Thoracic aorta (tissue), 2 donors: ENCODE measurements around the gene MXD1. TPM values are rescaled to one million over a fixed set of nuclear protein-coding genes. Genes with fewer than 3 reads are reported as not detected.

Source experiments
- ATAC-seq: fragments of 150-250 bp; one replicate; pipeline ENCODE4 v1.8.0; 2017; ENCODE audit warnings: low read depth; ENCODE audit not compliant: insufficient number of reproducible peaks, low FRiP score
- DNase-seq: peaks from one replicate; pipeline ENCODE4 v3.0.0-alpha.2; 2020; ENCODE audit warnings: low spot score
- H3K27ac ChIP-seq, 2 donors: fragments of 200-600 bp; sonication (generic); 1 replicate in 1 of 2; 2 replicates in 1 of 2; pipeline ENCODE4 v1.5.1; 2016; ENCODE audit warnings: mild to moderate bottlenecking in 2 of 2, moderate library complexity in 2 of 2
- H3K27me3 ChIP-seq: fragments of 200-600 bp; sonication (generic); replicated peaks from 2 replicates; pipeline ENCODE4 v1.6.0; 2016; ENCODE audit warnings: mild to moderate bottlenecking; ENCODE audit not compliant: insufficient read depth
- H3K36me3 ChIP-seq: fragments of 200-600 bp; sonication (generic); one replicate; pipeline ENCODE4 v1.5.1; 2016
- H3K4me1 ChIP-seq, 2 donors: fragments of 200-600 bp; sonication (generic); 1 replicate in 1 of 2; 2 replicates in 1 of 2; pipeline versions ENCODE4 v1.5.1 to v1.6.0; 2016; ENCODE audit warnings: low read depth in 2 of 2, mild to moderate bottlenecking in 1 of 2; ENCODE audit not compliant: control insufficient read depth in 1 of 2
- H3K4me3 ChIP-seq: fragments of 200-600 bp; sonication (generic); 2 replicates; pipeline ENCODE4 v1.5.1; 2016; ENCODE audit warnings: mild to moderate bottlenecking
- H3K9me3 ChIP-seq: fragments of 200-600 bp; sonication (generic); 2 replicates; pipeline ENCODE4 v1.5.1; 2016
- total RNA-seq, 2 donors: library from RNA; depleted of rRNA; stranded (reverse); fragments of >200 nt; gene quantifications; one replicate each; pipeline versions ENCODE4 v1.1.0 to v1.2.3, GENCODE V29; 2016
- TF ChIP-seq, protein P1 (sequence below): fragments of 200-600 bp; sonication (generic); IDR thresholded peaks from one replicate; pipeline ENCODE4 v1.5.1; 2019; ENCODE audit warnings: antibody characterized with exemption

The MXD1 gene
- total RNA-seq, 2 donors from 2014 or later, result 13.8 to 28.4 TPM

DNA sequence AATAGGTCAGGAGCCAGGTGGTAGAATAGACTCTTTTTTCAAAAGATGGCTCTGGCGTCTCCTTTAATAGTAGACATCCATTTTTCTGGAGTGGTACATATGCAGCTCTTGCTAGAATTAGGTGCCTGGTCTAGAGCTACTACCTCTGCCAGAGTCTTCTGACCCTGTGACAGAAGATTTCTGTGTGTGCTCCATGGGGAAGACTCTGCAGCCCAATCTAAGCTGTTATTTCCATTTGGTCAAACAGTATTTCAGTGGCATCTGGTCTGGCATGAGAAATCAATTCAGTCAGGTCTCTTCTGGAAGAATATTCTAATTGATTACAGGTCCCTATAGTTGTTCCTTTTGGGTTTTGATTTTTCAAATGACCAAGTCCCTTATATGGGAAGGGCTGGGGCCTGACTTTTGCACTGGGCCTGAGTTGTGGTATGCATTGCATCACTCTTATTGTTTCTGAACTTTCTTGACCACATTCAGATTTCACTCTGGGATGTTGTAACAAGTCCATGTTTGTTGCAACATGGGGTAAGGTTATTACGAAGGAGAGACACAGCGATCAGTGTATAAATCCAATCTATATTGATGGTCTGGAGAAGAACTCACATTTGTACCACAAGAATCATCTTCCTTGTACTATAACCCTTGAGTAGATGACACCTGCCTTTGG, 12.1 kb downstream of the MXD1 start:
- DNase-seq, result no peak
- Histone ChIP-seq H3K4me3 (no peak overlapping the region), H3K9me3 (no peaks in the 10 kb centered on the region), H3K36me3 (peaks cover 14% of the 10 kb centered on the region), H3K4me1 (peaks cover 3 to 5% of the 10 kb centered on the region in 2 donors), H3K27me3 (no peaks in the 10 kb centered on the region), H3K27ac (no peak overlapping the region)
- TF ChIP-seq, protein P1, sequence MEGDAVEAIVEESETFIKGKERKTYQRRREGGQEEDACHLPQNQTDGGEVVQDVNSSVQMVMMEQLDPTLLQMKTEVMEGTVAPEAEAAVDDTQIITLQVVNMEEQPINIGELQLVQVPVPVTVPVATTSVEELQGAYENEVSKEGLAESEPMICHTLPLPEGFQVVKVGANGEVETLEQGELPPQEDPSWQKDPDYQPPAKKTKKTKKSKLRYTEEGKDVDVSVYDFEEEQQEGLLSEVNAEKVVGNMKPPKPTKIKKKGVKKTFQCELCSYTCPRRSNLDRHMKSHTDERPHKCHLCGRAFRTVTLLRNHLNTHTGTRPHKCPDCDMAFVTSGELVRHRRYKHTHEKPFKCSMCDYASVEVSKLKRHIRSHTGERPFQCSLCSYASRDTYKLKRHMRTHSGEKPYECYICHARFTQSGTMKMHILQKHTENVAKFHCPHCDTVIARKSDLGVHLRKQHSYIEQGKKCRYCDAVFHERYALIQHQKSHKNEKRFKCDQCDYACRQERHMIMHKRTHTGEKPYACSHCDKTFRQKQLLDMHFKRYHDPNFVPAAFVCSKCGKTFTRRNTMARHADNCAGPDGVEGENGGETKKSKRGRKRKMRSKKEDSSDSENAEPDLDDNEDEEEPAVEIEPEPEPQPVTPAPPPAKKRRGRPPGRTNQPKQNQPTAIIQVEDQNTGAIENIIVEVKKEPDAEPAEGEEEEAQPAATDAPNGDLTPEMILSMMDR, result no peak
- ATAC-seq, result no peak

DNA sequence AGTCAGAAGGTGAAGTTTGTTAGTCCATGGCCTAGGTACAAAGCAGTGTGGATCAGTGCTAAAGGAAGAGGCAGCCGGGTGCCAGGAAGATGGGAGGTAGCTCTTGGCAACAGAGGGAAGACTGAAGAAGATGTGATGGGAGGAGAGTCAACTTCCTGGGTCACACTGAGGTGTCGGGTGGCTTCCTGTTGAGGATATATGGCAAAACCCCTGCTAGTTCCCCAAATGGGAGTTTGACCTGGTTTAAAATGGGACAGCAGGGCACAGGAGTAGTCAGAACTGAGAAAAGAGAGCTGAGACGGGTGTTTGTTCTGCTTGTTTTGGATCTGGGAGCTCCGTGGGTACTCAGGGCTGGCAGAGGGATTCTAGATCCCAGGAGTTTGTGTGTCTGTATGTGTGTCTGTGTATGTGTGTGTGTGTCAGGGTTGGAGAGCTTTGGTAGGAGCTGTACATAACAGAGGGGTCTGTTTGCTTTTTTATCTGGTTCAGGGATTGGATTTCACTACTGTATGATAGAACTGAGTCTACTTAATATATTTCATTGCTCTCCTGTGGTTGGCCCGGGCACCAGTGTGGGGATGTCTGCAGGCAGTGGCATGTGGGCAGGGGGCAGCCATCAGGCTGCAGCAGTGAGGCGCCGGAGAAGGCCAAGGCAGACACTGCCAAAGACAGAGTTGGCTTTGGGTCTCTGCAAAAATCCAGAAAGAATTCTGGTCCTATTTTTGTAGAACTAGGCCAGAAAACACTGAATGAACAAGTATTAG, 17.1 kb downstream of the MXD1 start:
- H3K9me3 ChIP-seq, result no peaks in the 10 kb centered on the region
- TF ChIP-seq, protein P1, result no peak
- H3K4me1 ChIP-seq, result peaks cover 24 to 32% of the 10 kb centered on the region in 2 donors
- no peak for DNase-seq
- H3K27ac ChIP-seq, result peak overlapping the region; percentile 62 to 72
- H3K27me3 ChIP-seq, result no peaks in the 10 kb centered on the region
- ATAC-seq, result no peak
- H3K36me3 ChIP-seq, result peaks cover 11% of the 10 kb centered on the region
- no peak overlapping the region for H3K4me3 ChIP-seq

DNA sequence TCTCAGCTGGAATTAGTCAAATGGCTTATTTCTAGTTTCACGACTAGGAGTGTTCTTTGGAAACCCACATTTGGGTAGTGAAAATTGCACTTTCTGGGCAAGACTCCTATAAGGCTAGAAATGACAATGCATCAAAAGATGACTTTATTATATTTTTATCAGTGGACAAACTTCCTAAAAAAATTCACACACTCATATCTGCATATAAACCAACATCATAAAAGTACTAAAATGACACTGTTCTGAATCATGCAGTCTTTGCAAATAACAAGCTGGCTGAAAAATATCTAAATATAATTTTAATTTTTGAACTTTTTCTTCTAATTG, 17.6 kb downstream of the MXD1 start:
- Histone ChIP-seq H3K9me3 (no peaks in the 10 kb centered on the region), H3K27ac (peak overlapping the region; percentile 37 to 62), H3K4me3 (no peak overlapping the region), H3K4me1 (peaks cover 24 to 32% of the 10 kb centered on the region in 2 donors), H3K27me3 (no peaks in the 10 kb centered on the region), H3K36me3 (peaks cover 11% of the 10 kb centered on the region)
- TF ChIP-seq, protein P1, result no peak
- ATAC-seq (no peak), DNase-seq (no peak)

DNA sequence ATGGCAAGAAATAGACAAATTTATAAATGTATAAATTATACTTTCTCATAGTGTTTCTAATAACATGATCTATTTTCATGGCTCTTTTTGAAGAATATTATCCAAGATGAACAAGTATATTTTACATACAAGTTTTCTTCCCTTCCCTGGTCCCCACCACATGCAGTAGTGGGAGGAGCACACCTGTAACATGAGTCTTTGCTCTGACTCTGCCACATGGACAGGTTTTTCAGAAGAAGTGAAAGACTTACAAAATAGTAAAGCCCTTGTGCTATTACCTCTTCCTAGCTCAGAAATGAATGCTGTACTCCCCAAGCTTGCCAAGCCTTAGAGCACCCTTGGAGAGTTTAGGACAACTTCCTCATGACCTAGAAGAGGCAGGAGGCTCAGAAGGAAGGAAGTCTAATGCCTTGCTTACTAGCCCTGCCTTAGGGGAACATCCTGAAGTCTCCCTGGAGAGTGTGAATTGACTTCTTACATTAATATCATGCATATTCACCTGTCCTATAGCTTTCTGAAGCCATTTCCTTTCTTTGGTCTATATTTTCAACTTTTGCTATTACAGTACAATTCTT, 18.4 kb downstream of the MXD1 start:
- no peaks in the 10 kb centered on the region for H3K27me3 ChIP-seq
- peak overlapping the region; percentile 37 to 62 for H3K27ac ChIP-seq
- H3K36me3 ChIP-seq, result peaks cover 18% of the 10 kb centered on the region
- H3K4me3 ChIP-seq, result no peak overlapping the region
- H3K9me3 ChIP-seq, result no peaks in the 10 kb centered on the region
- peaks cover 24 to 32% of the 10 kb centered on the region in 2 donors for H3K4me1 ChIP-seq
- no peak for DNase-seq
- ATAC-seq, result no peak
- TF ChIP-seq, protein P1, result no peak

DNA sequence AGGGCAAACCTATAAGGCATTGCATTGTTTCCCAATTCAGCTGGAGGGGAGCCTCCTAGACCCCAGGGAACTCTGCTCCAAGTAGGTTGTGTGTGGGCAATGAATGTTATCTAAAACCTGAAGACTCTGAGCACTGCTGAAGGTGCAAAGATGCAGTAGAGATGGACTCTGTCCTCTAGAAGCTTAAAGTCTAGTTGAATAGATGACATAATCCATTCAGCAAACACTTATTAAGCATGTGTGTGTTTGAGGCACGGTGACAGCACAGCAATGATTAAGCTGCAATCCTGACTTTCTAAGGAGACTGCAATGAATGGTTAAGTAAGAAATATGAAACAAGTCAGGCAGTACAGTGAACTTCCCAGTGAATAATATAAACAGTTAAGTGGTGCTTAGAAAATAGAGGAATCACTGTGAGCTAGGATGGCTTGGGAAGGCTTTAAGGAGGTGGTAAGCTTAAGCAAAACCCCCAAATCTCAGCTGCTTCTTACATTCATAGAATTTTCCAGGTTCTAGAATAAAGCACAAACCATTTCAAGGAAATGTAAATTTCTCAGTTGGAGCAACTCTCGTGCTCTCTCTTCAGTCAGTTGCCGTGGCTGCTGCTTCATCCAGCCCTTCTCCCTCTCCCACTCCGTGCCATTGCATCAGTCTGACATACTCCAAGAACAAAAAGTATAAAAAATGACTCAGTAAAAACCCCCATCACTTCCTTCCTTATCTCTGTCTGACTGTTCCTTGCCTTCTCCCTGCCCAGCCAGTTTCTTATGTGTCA, 19.1 kb downstream of the MXD1 start:
- TF ChIP-seq, protein P1, result no peak
- Histone ChIP-seq H3K36me3 (peaks cover 23% of the 10 kb centered on the region), H3K27ac (peak overlapping the region; percentile 37 to 62), H3K4me3 (peak overlapping the region; percentile 26), H3K27me3 (no peaks in the 10 kb centered on the region), H3K9me3 (no peaks in the 10 kb centered on the region), H3K4me1 (peaks cover 24 to 32% of the 10 kb centered on the region in 2 donors)
- DNase-seq, result peak; percentile 20
- ATAC-seq, result peak; percentile 77
